KOPT-K1 (cell line): ENCODE results near the gene ITGAV.

Experiments
- H3K27ac ChIP-seq: fragments of 200-600 bp; sonication (generic); 2 replicates; pipeline ENCODE4 v1.5.1; 2016; ENCODE audit warnings: antibody characterized with exemption, mild to moderate bottlenecking, low read depth, low read length; ENCODE audit not compliant: poor library complexity, severe bottlenecking
- H3K36me3 ChIP-seq: fragments of 200-600 bp; sonication (generic); 2 replicates; pipeline ENCODE4 v1.5.1; 2017; ENCODE audit warnings: antibody characterized with exemption, mild to moderate bottlenecking, low read length, moderate library complexity; ENCODE audit not compliant: insufficient read depth
- H3K9me3 ChIP-seq: fragments of 200-600 bp; sonication (generic); 2 replicates; pipeline ENCODE4 v1.5.1; 2017; ENCODE audit warnings: antibody characterized with exemption, low read length, mild to moderate bottlenecking; ENCODE audit not compliant: insufficient read depth, poor library complexity, severe bottlenecking

Gene ITGAV

DNA sequence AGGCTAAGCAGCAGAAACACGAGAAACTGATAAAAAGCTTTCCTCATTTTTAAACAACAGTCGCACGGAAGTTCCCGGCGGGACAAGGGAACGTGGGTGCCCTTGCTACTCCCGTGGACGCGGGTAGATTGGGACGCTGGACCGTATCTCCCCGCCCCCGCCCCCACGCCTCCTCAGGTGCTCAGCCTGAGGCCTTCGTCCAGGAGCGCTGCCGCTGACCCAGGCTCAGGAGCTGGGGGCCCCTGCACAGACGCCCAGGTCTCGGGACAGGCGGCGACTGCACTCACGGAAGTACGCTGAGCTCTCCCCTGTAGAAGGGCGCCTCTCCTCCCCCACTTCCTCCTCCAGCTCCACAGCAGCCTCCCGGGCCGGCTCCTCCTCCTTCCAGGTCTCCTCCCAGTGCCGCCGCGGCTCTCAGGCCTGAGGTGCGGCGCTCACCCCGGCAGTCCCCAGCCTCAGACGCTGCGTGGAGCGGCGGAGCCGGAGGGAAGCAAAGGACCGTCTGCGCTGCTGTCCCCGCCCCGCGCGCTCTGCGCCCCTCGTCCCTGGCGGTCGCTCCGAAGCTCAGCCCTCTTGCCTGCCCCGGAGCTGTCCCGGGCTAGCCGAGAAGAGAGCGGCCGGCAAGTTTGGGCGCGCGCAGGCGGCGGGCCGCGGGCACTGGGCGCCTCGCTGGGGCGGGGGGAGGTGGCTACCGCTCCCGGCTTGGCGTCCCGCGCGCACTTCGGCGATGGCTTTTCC is at the start of gene ITGAV:
TSS of gene ITGAV (plus strand) at position 445 of the 738 bp plus-strand sequence. CDS start at position 728, 283 bp downstream.
- Histone ChIP-seq H3K9me3 (no peaks in the 10 kb centered on the region), H3K27ac (peak within 1 kb of the TSS; percentile 30), H3K36me3 (no peaks in the 10 kb centered on the region)

DNA sequence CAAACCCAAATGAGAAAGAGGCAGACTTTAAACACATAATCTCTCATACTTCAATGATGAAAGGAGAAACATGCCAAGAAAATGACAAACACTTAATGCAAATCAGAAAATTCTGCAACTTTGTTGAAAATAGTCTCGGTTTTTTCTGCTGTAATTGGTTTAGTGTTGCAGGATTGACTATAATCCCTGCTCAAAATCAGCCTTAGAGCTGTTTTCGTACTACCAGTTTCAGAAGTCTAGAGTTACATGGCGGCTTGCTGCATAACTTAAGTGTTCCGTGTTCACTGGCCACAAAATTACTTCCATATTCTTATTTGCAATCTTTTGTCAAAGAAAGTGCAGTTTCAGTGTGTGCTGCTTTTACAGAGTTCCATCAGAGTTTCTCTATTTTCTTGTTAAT is 48.9 kb upstream of the ITGAV start:
- Histone ChIP-seq H3K27ac (no peak overlapping the region), H3K36me3 (no peaks in the 10 kb centered on the region), H3K9me3 (no peaks in the 10 kb centered on the region)

DNA sequence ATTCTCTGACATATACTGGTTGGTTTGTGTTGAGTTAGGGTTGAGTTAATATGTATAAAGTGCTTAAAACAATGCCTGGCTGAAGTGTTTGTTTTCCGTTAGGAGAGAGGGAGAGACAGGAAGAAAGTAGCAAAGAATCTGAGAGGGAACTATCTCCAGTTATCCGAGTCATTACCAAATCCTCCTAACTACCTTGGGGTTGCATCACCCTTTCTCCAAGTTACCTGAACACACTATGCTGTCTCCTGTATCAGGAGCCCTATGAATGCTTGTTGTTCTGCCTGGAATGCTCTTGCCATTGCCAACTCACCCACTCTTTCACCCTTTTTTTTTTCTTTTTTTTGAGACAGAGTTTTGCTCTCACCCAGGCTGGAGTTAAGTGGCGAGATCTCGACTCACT is 47.9 kb upstream of the ITGAV start:
- H3K36me3 ChIP-seq: no peaks in the 10 kb centered on the region
- H3K27ac ChIP-seq: no peak overlapping the region
- H3K9me3 ChIP-seq: no peaks in the 10 kb centered on the region

DNA sequence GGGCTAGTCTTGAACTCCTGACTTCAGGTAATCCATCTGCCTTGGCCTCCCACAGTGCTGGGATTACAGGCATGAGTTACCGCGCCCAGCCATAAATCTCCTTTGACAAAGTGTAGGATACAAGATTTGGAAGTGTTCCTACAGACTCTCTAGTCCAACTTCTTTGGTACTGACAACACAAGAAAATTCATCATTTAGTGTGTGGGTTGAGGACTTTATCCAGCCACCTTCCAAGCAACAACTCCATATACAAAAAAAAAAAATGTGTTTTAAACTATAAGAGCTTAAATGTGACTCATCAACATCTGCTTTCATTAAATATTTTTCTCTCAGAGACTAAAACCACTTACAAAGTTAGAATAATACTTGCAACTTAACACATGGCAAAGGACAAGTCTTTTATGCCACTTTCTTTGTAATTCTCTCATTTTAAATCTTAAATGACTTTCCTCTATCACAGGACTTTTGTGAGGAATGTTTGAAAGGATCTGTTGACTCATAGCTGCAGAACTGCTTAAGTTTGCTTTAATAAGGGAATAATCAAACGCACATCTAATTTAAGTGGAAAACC is 46.2 kb upstream of the ITGAV start:
- no peak overlapping the region for H3K27ac ChIP-seq
- H3K9me3 ChIP-seq: no peaks in the 10 kb centered on the region
- no peaks in the 10 kb centered on the region for H3K36me3 ChIP-seq

DNA sequence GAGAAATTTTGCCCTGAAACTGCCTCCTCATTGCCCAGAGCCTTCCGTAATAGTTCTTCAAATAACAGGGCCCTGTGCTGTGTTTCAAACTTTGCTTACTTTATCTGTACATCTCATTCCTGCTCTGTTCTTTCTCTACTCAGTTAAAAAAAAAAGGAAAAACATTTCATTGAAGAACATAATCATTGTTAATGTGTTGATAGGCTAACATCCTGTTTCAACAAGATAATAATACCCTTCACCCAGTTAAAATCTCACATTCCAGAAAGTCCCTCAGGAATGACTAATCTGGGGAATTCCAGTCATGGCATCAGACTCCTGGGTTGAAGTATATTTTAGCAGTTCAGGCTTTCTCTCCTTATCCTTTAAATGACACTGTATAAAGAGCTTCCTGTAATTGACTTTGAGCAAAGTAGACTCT is 45.6 kb upstream of the ITGAV start:
- H3K36me3 ChIP-seq: no peaks in the 10 kb centered on the region
- H3K9me3 ChIP-seq: no peaks in the 10 kb centered on the region
- no peak overlapping the region for H3K27ac ChIP-seq

DNA sequence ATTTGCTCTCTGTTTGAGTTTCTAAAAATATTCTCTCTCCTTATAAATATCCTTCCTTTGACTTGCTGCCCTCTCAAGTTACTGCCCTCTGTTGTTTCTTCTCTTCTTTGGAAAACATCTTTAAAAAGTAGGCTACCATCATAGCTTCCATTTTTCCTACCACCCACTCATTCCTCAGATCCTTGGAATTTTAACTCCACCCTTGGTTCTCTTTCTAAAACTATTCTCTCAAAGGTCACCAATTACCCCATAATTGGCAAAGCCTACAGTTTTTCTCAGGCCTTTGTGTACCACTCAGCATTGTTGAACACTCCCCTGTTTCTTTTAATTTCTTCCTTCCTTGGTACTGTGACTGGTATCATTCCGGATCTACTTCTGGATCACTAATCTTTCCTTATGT is 43.0 kb upstream of the ITGAV start:
- Histone ChIP-seq H3K27ac (no peak overlapping the region), H3K9me3 (no peaks in the 10 kb centered on the region), H3K36me3 (no peaks in the 10 kb centered on the region)

DNA sequence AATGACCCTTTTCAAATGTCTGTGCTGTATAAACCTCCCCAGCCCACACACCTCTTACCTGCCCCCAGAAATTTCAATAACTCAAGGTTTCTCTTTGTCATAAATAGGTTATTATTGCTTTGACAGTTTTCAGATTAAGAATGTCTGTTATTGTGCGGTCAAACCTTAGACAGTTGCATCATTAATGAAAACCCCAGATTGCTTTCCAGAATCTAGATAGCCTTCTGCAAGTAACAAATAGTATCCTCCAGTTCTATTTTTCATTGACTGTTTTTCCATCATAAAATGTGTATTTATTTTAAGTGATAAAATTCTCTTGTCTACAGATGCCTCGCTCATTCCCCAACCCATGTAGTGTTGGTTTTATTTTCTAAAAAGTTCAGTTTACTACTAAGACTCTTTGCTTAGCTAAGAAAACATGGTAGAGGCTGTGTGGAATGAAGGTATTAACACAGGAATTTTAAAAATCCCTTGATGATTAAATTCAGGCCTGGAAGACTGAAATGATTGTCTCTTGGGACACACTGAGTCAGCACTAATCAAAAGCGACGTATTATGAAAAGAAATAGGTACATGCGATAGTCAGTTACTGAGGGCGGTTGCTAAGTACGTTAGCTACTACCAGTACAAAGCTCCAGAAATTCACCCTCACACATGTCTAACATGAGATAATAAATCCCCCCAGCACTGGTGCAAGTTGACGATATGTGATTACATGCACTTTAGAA is 38.4 kb upstream of the ITGAV start:
- no peaks in the 10 kb centered on the region for H3K9me3 ChIP-seq
- H3K36me3 ChIP-seq: no peaks in the 10 kb centered on the region
- H3K27ac ChIP-seq: no peak overlapping the region

DNA sequence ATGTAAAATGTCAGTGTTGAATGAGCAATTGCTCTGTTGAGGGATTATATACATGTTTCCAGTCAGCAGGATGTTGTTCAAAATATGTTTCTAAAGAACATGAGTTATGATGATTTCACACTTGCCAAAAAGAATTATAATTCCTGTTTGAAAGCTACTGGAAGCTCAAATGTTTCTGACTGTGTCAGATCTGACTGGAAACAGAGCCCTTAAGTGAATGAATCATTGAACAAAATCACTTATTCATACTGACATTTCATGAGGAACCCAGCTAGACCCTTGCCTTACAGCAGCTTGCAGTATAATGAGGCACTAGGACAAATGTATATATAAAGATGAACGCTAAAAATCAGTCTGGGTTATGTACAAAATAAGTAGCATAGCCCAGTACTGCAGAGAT is 35.4 kb upstream of the ITGAV start:
- Histone ChIP-seq H3K36me3 (no peaks in the 10 kb centered on the region), H3K27ac (no peak overlapping the region), H3K9me3 (no peaks in the 10 kb centered on the region)

DNA sequence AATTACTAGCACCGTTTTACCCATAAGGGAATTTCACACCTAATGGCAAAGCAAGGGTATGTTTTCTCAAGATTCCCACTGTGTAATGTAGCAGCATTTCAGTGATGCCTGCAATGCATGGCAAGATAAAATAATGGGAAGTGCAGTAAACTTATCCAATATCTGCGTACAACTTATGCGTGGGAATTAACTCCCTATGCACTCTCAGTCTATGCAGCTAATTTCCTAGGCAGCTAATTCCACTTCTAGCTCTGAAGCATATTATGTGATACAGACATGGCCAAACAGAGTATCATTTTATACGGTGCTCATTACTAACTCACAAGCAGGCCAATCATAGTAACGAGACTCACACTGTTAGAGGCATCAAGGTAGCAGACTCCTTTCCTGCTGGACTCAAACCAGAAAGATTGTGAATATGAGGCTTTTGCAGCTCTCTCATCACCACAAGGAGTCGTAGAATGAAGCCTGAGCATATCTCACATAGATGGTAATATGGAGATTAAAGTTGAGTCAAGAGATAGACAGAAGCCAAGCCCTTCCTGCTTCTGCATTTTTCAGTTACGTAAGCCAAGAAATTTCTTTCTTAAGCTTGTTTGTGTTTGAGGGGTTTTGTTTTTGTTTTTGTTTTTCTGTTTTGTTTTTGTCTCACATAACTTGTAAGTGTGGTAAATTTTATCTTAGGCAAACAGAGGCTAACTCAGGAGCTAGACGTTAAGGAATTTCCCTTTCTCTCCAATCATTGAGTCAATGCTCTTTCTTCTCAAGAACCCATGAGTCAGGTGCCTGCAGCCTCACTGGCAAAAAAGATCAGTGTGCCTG is 34.8 kb upstream of the ITGAV start:
- no peaks in the 10 kb centered on the region for H3K36me3 ChIP-seq
- H3K9me3 ChIP-seq: no peaks in the 10 kb centered on the region
- no peak overlapping the region for H3K27ac ChIP-seq

DNA sequence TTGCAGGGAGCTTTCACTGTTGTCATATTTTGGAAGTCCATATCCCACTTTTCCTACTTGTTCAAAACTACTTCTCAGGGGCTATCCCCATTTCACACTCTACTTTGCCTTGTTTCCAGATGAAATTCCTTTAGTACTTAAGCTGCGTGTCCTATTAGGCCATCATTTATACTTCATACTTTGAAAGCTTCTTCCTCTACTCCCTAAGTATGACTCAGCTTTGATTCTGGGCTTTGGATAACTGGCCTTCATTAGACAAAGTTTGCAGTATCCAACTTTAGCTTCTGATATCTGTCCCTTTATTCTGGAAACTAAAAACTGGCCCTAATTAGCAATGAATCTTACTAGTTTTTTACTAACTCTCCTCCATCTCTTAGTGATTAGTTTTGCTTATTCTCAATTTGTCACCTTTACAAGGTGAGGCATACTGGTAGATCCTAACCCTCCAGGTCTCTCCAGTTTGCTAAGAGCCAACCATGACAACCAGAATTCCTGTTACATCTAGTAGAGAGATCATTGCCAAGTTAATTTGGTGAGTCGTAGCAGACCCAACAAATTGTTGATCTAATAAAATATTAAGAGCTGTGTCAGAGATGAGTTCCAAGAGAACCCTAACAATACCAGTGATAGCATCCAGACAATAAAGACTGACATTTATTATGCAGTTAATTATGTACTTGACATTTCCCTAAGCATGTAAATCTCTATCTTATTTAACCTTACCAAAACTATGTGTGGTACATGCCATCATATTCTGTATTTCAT is 31.2 kb upstream of the ITGAV start:
- Histone ChIP-seq H3K27ac (no peak overlapping the region), H3K36me3 (no peaks in the 10 kb centered on the region)

DNA sequence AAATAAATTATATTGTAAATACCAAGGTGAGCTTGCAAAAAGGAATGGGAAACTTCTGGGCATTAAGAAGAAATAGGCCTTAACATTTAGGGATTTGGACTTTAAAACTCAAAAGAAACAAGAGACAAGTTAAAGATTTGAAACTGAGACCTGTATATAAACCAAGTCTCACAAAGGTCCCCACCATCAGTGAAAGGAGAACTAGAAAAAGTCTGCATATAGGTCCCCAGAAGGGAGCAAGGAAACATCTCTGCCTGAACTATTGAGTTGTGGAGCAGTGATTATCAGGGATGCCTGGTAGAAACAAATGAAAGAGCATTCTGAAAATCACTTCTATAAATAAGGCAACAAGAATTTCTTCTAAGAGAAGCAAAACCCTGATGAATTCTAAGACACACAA is 30.5 kb upstream of the ITGAV start:
- no peak overlapping the region for H3K27ac ChIP-seq
- no peaks in the 10 kb centered on the region for H3K36me3 ChIP-seq
- H3K9me3 ChIP-seq: no peaks in the 10 kb centered on the region

More for the DNA sequence above, 31.2 kb upstream of the ITGAV start:
- H3K9me3 ChIP-seq: no peaks in the 10 kb centered on the region

DNA sequence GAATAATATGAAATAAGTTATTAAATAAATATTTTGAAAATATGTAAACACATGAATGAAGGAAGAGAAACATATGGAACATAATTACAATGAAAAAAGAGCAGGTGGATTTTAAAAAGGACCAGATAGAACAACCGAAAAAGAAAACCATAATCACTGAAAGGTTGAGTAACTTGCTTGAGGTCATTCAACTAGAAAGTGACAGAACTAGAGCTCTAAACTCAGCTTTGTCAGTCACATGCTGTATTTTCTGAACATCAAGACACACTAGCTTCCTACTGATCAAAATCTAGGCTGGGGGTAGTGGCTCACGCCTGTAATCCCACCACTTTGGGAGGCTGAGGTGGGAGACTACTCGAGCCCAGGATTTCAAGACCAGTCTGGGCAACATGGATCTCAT is 30.0 kb upstream of the ITGAV start:
- no peaks in the 10 kb centered on the region for H3K36me3 ChIP-seq
- no peaks in the 10 kb centered on the region for H3K9me3 ChIP-seq
- no peak overlapping the region for H3K27ac ChIP-seq

DNA sequence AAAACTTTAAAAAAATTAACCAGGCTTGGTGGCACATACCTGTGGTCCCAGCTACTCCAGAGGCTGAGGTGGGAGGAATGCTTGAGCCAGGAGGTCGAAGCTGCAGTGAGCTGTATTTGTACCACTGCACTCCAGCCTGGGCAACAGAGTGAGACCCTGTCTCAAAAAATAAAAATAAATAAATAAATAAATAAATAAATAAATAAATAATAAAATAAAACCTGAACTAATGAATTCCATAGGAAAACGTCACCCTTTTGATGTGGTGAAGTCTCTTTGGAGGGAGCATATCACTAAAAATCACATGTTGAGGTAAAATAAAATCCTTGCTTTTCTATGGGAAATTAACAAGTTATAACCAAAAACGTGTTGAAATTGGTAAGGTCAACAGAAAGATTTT is 29.6 kb upstream of the ITGAV start:
- H3K27ac ChIP-seq: no peak overlapping the region
- H3K9me3 ChIP-seq: no peaks in the 10 kb centered on the region
- H3K36me3 ChIP-seq: no peaks in the 10 kb centered on the region

DNA sequence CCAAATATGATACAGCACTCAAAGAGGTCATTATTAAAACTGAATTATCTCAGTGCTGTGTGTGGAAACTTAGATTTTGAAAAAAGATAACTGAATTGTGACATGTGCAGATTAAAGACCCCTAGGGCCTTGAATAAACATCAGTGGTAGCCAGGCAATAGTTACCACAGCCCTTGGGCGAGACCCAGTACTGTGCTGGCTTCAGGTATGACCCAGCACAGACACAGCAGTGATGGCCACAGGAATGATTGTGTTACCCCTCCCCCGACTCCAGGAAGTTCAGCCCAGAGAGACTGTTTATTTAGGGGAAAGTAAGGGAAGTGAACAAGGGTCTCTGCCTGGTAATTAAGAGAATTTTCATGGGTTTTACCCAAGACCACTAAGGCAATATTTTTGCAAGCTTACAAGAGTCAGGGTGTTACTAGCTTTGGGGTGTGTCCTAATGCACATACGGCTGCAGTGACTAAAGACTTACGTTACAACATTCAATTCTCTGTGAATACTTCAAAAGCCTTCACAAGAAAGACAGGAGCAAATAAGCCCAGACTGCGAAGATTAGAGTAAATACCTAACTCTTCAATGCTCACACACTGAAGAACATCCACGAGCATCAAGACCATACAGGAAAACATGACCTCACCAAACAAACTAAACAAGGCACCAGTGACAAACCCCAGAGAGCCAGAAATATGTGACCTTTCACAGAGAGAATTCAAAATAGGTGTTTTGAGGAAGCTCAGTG is 28.2 kb upstream of the ITGAV start:
- Histone ChIP-seq H3K36me3 (no peaks in the 10 kb centered on the region), H3K9me3 (no peaks in the 10 kb centered on the region), H3K27ac (no peak overlapping the region)
